NT2/D1 (cell line): Measurements from ENCODE around the gene FNDC3B.

Experiments
- YY1 ChIP-seq: IDR thresholded peaks from 2 replicates; pipeline ENCODE4 v1.6.1; 2011; ENCODE audit not compliant: insufficient read length, insufficient read depth
- ZNF274 ChIP-seq: IDR thresholded peaks from 2 replicates; pipeline ENCODE4 v1.6.1; 2011; ENCODE audit warnings: mild to moderate bottlenecking, low read depth, low read length

DNA sequence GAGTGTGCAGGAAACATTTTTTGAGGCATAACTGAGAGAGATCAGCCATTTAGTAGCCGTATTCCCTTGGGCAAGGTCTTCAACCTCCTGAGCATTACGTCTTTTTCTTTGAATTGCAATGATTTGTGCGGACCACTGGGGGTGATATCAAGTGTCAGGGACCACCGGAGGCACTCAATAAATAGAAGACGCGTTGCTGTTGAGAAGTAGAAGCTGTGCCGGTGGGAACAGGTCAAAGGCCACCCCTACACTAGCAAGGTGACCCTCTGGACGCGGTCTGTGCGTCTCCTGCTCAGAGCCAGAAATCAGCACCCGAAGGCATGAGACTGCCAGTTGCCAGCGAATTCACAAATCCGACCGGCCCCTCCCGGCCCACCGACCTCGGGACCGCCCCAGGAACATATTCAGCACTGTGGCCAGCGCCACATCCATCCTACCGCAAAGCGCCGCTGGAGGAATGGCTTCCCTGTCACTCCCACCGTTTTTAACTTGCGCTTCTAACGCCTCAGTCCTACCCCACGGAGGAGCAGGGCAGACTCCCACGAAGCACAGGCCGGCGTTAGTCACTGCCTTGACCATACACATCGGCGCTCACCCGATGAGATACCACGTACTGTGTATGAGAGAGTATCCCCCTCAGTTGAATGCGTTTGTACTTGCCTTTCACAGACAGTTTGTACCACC is 410.2 kb downstream of the FNDC3B start:
- TF ChIP-seq ZNF274 (no peak), YY1 (no peak)
